HEK293 (cell line): Measurements from ENCODE around the gene FANCC.

Experiments
- CTCF ChIA-PET: fragments of 350-600 bp; formaldehyde crosslinking; extraction: SDS; loops from one replicate; lab custom pipeline; 2021; ENCODE audit warnings: antibody characterized with exemption; lab: Yijun Ruan, JAX
- POLR2A ChIA-PET: fragments of 300-600 bp; formaldehyde crosslinking; extraction: SDS; loops from one replicate; lab custom pipeline; 2020; ENCODE audit warnings: antibody characterized with exemption, inconsistent platforms; lab: Yijun Ruan, JAX
- H3K27ac ChIP-seq: fragments of 200-500 bp; sonication (Bioruptor generic); 2 replicates; pipeline ENCODE4 v1.5.1; 2014; ENCODE audit warnings: low read depth, low read length, control low read depth, inconsistent platforms; ENCODE audit errors: extremely low read depth
- H3K36me3 ChIP-seq, 2 experiments: fragments of 200-500 bp in 1 of 2; sonication (Bioruptor generic) in 1 of 2; 1 replicate in 1 of 2; 2 replicates in 1 of 2; pipeline ENCODE4 v1.5.1; 2014 to 2017; ENCODE audit warnings: inconsistent platforms in 2 of 2, low read length in 2 of 2; ENCODE audit not compliant: control insufficient read depth in 2 of 2, insufficient read depth in 1 of 2
- H3K4me1 ChIP-seq: fragments of 200-500 bp; sonication (Bioruptor generic); 2 replicates; pipeline ENCODE4 v1.5.1; 2014; ENCODE audit warnings: mild to moderate bottlenecking, low read length, inconsistent platforms; ENCODE audit not compliant: control insufficient read depth, insufficient read depth
- H3K4me3 ChIP-seq: 2 replicates; pipeline ENCODE4 v1.5.1; 2011; ENCODE audit warnings: low read depth, mild to moderate bottlenecking, control low read depth, low read length, moderate library complexity
- H3K9me3 ChIP-seq: fragments of 200-500 bp; sonication (Bioruptor generic); 2 replicates; pipeline ENCODE4 v1.5.1; 2014; ENCODE audit warnings: low read depth, low read length, inconsistent platforms; ENCODE audit not compliant: control insufficient read depth, insufficient read depth
- OSR2 ChIP-seq: fragments of 450-650 bp; formaldehyde crosslinking; IDR thresholded peaks from 2 replicates; pipeline ENCODE4 v1.5.1; 2016; ENCODE audit warnings: missing biosample characterization, missing genetic modification characterization
- PRDM1 ChIP-seq: fragments of 450-650 bp; formaldehyde crosslinking; IDR thresholded peaks from 2 replicates; pipeline ENCODE4; 2016; ENCODE audit warnings: missing biosample characterization, missing genetic modification characterization
- SP7 ChIP-seq: fragments of 450-650 bp; formaldehyde crosslinking; IDR thresholded peaks from 2 replicates; pipeline ENCODE4 v1.5.1; 2016; ENCODE audit warnings: missing biosample characterization, missing genetic modification characterization
- TCF7L2 ChIP-seq: IDR thresholded peaks from 2 replicates; pipeline ENCODE4 v1.6.1; 2011; ENCODE audit warnings: low read depth, mild to moderate bottlenecking, inconsistent platforms, low read length, moderate library complexity, borderline replicate concordance
- TRIM28 ChIP-seq: IDR thresholded peaks from 2 replicates; pipeline ENCODE4 v1.6.1; 2011; ENCODE audit warnings: low read length, control low read depth, borderline replicate concordance
- WT1 ChIP-seq: fragments of 450-650 bp; formaldehyde crosslinking; IDR thresholded peaks from 2 replicates; pipeline ENCODE4 v1.5.1; 2016; ENCODE audit warnings: missing biosample characterization, missing genetic modification characterization
- ZBTB21 ChIP-seq: fragments of 450-650 bp; formaldehyde crosslinking; IDR thresholded peaks from 2 replicates; pipeline ENCODE4 v1.5.1; 2017; ENCODE audit warnings: missing biosample characterization, missing genetic modification characterization
- ZEB2 ChIP-seq: fragments of 450-650 bp; formaldehyde crosslinking; IDR thresholded peaks from 2 replicates; pipeline ENCODE4 v1.5.1; 2016; ENCODE audit warnings: missing biosample characterization, missing genetic modification characterization
- ZNF121 ChIP-seq: fragments of 450-650 bp; formaldehyde crosslinking; IDR thresholded peaks from 2 replicates; pipeline ENCODE4 v1.5.1; 2016; ENCODE audit warnings: missing biosample characterization, missing genetic modification characterization
- ZNF24 ChIP-seq: fragments of 450-650 bp; formaldehyde crosslinking; IDR thresholded peaks from 2 replicates; pipeline ENCODE4 v1.5.1; 2016; ENCODE audit warnings: missing biosample characterization, missing genetic modification characterization
- ZNF311 ChIP-seq: fragments of 450-650 bp; formaldehyde crosslinking; IDR thresholded peaks from 2 replicates; pipeline ENCODE4 v1.5.1; 2017; ENCODE audit warnings: missing biosample characterization, missing genetic modification characterization, borderline replicate concordance
- ZNF416 ChIP-seq: fragments of 450-650 bp; formaldehyde crosslinking; IDR thresholded peaks from 2 replicates; pipeline ENCODE4 v1.5.1; 2016; ENCODE audit warnings: missing biosample characterization, missing genetic modification characterization
- ZNF426 ChIP-seq: fragments of 450-650 bp; formaldehyde crosslinking; IDR thresholded peaks from 2 replicates; pipeline ENCODE4 v1.5.1; 2017; ENCODE audit warnings: missing biosample characterization, missing genetic modification characterization, mild to moderate bottlenecking, inconsistent platforms, moderate library complexity
- ZNF621 ChIP-seq: fragments of 450-650 bp; formaldehyde crosslinking; IDR thresholded peaks from 2 replicates; pipeline ENCODE4 v1.5.1; 2017; ENCODE audit warnings: missing biosample characterization, missing genetic modification characterization
- TF ChIP-seq, protein P1 (sequence below): fragments of 450-650 bp; formaldehyde crosslinking; IDR thresholded peaks from 2 replicates; pipeline ENCODE4; 2016; ENCODE audit warnings: missing biosample characterization, missing genetic modification characterization
- TF ChIP-seq, protein P2 (sequence below): sonication (generic); formaldehyde crosslinking; IDR thresholded peaks from 2 replicates; pipeline ENCODE4 v1.8.1; 2022; ENCODE audit warnings: mild to moderate bottlenecking, moderate library complexity, missing genetic modification reagents
- TF ChIP-seq, protein P3 (sequence below): fragments of 450-650 bp; formaldehyde crosslinking; conservative IDR thresholded peaks from 2 replicates; pipeline ENCODE4 v1.5.1; 2016; ENCODE audit warnings: low read depth, missing biosample characterization, missing genetic modification characterization
- TF ChIP-seq, protein P4 (sequence below): fragments of 450-650 bp; IDR thresholded peaks from 2 replicates; pipeline ENCODE4 v1.5.1; 2018; ENCODE audit warnings: missing biosample characterization, mild to moderate bottlenecking, missing genetic modification characterization
- TF ChIP-seq, protein P5 (sequence below): fragments of 450-650 bp; formaldehyde crosslinking; IDR thresholded peaks from 2 replicates; pipeline ENCODE4 v1.5.1; 2017; ENCODE audit warnings: missing biosample characterization, missing genetic modification characterization

FANCC gene

DNA sequence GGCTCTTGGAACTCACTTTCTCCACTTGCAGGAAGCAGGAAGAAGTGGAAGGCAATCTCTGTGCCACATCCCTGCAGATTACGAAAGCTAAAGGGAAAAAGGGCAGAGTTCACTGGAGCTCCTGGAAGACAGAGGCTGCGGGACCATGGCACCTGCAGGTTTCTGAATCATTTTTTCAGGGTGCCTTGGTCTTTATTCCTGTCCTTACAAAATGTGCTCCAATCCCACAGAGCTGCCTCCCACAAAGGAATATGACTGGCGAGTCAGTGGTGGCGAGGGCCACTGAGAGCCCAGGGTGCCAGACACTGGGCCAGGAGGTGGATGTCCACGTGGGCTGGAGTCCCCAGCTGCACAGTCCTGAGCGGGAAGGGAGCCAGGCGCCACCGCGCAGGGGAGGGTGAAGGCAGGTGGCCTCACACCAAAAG is 183.0 kb downstream of the FANCC start (continued):
- TF ChIP-seq, protein P1, sequence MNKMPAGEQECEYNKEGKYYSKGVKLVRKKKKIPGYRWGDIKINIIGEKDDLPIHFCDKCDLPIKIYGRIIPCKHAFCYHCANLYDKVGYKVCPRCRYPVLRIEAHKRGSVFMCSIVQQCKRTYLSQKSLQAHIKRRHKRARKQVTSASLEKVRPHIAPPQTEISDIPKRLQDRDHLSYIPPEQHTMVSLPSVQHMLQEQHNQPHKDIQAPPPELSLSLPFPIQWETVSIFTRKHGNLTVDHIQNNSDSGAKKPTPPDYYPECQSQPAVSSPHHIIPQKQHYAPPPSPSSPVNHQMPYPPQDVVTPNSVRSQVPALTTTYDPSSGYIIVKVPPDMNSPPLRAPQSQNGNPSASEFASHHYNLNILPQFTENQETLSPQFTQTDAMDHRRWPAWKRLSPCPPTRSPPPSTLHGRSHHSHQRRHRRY (tag by site-specific recombination), result no peak
- TF ChIP-seq, protein P2, sequence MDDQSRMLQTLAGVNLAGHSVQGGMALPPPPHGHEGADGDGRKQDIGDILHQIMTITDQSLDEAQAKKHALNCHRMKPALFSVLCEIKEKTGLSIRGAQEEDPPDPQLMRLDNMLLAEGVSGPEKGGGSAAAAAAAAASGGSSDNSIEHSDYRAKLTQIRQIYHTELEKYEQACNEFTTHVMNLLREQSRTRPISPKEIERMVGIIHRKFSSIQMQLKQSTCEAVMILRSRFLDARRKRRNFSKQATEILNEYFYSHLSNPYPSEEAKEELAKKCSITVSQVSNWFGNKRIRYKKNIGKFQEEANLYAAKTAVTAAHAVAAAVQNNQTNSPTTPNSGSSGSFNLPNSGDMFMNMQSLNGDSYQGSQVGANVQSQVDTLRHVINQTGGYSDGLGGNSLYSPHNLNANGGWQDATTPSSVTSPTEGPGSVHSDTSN (CRISPR knock-in tag), result no peak
- TF ChIP-seq, all 188 proteins: peak for 0

DNA sequence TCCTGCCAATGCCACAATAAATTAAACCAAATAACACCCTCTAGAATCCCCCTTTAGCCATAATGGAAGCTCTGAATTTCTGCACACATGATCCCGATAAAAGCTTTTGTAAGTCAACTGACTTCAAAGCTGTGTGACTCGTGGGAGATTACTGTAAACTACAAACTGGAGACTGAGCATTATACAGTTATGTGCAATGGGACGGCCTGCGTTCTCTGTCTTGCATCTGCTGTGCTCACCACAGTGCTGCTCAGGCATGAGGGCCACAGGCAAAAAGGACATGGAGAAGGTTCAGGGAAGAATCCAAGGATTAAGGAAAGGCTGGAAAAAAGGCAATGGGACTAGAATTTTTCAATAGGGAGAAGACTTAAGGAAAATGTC is 184.2 kb downstream of the FANCC start:
- Histone ChIP-seq H3K4me3 (no peak overlapping the region), H3K4me1 (peaks cover 13% of the 10 kb centered on the region; the same call in 1 of the 2 replicates), H3K36me3 (no peaks in the 10 kb centered on the region), H3K9me3 (no peaks in the 10 kb centered on the region), H3K27ac (no peak overlapping the region)
- CTCF ChIA-PET, result interaction anchor here (0.7 to 7.1 kb wide), 2 partner anchors 350 to 465 kb away, joined by 4 to 123 read pairs; no protein-coding TSS in a partner anchor
- no peak for TF ChIP-seq ZEB2
- no peak for TF ChIP-seq ZNF24 (tag by site-specific recombination)
- no peak for TF ChIP-seq ZNF311 (tag by site-specific recombination)
- no peak for TF ChIP-seq PRDM1 (tag by site-specific recombination)
- TF ChIP-seq, protein P3, sequence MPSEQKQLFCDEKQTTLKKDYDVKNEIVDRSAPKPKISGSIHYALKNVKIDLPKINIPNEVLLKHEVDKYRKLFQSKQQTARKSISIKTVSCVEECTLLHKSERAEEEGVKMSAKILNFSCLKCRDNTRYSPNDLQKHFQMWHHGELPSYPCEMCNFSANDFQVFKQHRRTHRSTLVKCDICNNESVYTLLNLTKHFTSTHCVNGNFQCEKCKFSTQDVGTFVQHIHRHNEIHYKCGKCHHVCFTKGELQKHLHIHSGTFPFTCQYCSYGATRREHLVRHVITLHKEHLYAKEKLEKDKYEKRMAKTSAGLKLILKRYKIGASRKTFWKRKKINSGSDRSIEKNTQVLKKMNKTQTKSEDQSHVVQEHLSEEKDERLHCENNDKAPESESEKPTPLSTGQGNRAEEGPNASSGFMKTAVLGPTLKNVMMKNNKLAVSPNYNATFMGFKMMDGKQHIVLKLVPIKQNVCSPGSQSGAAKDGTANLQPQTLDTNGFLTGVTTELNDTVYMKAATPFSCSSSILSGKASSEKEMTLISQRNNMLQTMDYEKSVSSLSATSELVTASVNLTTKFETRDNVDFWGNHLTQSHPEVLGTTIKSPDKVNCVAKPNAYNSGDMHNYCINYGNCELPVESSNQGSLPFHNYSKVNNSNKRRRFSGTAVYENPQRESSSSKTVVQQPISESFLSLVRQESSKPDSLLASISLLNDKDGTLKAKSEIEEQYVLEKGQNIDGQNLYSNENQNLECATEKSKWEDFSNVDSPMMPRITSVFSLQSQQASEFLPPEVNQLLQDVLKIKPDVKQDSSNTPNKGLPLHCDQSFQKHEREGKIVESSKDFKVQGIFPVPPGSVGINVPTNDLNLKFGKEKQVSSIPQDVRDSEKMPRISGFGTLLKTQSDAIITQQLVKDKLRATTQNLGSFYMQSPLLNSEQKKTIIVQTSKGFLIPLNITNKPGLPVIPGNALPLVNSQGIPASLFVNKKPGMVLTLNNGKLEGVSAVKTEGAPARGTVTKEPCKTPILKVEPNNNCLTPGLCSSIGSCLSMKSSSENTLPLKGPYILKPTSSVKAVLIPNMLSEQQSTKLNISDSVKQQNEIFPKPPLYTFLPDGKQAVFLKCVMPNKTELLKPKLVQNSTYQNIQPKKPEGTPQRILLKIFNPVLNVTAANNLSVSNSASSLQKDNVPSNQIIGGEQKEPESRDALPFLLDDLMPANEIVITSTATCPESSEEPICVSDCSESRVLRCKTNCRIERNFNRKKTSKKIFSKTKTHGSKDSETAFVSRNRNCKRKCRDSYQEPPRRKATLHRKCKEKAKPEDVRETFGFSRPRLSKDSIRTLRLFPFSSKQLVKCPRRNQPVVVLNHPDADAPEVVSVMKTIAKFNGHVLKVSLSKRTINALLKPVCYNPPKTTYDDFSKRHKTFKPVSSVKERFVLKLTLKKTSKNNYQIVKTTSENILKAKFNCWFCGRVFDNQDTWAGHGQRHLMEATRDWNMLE, result no peak
- TF ChIP-seq ZNF621, result no peak
- POLR2A ChIA-PET, result no interaction called here

DNA sequence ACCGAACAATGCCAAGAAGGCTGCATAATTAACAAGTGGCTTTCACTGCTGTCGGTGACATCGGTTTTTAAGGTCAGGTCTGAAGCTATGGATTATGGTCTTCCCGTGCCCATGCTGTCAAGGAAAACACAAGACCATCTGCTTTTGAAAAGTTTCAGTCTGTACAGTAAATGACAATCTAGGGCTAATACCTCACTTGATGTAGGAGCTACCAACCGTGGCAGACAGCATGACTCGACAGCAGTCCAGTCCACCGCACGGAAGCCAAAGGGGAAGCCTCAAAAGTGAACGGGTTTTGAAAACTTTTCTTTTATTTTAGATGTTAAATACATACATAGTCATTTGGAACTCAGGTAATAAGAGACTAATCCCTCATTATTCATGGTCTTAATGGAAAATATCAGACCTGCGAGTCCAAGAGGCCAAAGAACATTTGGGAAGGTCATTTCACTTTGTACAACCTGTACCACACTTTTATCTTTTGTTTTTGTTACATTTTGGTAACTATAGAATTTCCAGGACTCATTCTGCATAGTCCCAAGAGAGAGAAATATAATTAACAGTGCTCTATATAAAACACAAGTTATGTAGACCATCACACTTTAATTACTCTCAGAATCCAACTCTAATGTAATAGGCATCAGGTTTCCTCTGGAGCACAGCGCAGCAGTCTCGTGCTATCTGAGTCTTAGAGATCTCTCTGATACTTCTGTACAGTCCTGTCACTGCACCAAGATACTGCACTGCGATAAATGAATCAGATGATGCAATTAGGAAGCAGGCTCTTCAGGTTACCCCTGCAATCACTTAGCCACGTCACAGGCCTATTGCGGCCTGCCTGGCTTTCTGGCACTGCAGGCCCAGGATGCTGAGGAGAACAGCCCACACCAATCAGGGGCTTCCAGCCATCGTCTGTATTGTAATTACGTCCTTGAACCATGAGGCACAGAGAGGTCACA is 184.9 kb downstream of the FANCC start:
- Histone ChIP-seq H3K4me1 (peaks cover 13% of the 10 kb centered on the region; the same call in 1 of the 2 replicates), H3K27ac (no peak overlapping the region), H3K9me3 (no peaks in the 10 kb centered on the region), H3K4me3 (no peak overlapping the region), H3K36me3 (no peaks in the 10 kb centered on the region)
- ChIA-PET CTCF (interaction anchor here (0.7 to 8.0 kb wide), 20 partner anchors 8 to 1085 kb away, joined by 3 to 133 read pairs (median 6); no protein-coding TSS in a partner anchor), POLR2A (no interaction called here)
- TF ChIP-seq ZBTB21 (peak; percentile 62), ZNF416 (tag by site-specific recombination) (no peak), ZNF121 (tag by site-specific recombination) (no peak), TRIM28 (peak; percentile 74; the same call in 1 of the 2 replicates), SP7 (tag by site-specific recombination) (peak; percentile 96), ZNF426 (tag by site-specific recombination) (no peak), WT1 (no peak), OSR2 (tag by site-specific recombination) (peak; percentile 52), TCF7L2 (0 out of 2 replicates have a peak, but pooled peaks have one; percentile 36)
- TF ChIP-seq, protein P4, sequence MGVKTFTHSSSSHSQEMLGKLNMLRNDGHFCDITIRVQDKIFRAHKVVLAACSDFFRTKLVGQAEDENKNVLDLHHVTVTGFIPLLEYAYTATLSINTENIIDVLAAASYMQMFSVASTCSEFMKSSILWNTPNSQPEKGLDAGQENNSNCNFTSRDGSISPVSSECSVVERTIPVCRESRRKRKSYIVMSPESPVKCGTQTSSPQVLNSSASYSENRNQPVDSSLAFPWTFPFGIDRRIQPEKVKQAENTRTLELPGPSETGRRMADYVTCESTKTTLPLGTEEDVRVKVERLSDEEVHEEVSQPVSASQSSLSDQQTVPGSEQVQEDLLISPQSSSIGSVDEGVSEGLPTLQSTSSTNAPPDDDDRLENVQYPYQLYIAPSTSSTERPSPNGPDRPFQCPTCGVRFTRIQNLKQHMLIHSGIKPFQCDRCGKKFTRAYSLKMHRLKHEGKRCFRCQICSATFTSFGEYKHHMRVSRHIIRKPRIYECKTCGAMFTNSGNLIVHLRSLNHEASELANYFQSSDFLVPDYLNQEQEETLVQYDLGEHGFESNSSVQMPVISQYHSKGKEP (tag by site-specific recombination), result peak; percentile 98
- TF ChIP-seq, protein P5, sequence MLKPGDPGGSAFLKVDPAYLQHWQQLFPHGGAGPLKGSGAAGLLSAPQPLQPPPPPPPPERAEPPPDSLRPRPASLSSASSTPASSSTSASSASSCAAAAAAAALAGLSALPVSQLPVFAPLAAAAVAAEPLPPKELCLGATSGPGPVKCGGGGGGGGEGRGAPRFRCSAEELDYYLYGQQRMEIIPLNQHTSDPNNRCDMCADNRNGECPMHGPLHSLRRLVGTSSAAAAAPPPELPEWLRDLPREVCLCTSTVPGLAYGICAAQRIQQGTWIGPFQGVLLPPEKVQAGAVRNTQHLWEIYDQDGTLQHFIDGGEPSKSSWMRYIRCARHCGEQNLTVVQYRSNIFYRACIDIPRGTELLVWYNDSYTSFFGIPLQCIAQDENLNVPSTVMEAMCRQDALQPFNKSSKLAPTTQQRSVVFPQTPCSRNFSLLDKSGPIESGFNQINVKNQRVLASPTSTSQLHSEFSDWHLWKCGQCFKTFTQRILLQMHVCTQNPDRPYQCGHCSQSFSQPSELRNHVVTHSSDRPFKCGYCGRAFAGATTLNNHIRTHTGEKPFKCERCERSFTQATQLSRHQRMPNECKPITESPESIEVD (tag by site-specific recombination), result peak; percentile 18; the same call in 1 of the 2 replicates
